OCI-LY1 (cell line): ENCODE results near the gene ST8SIA6.

Source experiments
- H2AFZ ChIP-seq: fragments of 200-600 bp; sonication (generic), shearing (Covaris generic); 2 replicates; pipeline ENCODE4 v1.6.0; 2014; ENCODE audit warnings: antibody characterized with exemption, mild to moderate bottlenecking, low read length
- H3F3A ChIP-seq: fragments of 200-600 bp; sonication (generic), shearing (Covaris generic); 2 replicates; pipeline ENCODE4 v1.6.0; 2014; ENCODE audit warnings: mild to moderate bottlenecking, antibody characterized with exemption, low read length, moderate library complexity; ENCODE audit not compliant: insufficient read depth
- H3K27ac ChIP-seq: fragments of 200-600 bp; sonication (generic); 2 replicates; pipeline ENCODE4 v1.5.1; 2014; ENCODE audit warnings: low read length, mixed run types, mild to moderate bottlenecking, low read depth; ENCODE audit not compliant: poor library complexity, severe bottlenecking
- H3K27me3 ChIP-seq: fragments of 200-600 bp; sonication (generic); 2 replicates; pipeline ENCODE4 v1.6.0; 2014; ENCODE audit warnings: antibody characterized with exemption, mild to moderate bottlenecking, low read length, moderate library complexity; ENCODE audit not compliant: insufficient read depth
- H3K36me3 ChIP-seq: fragments of 200-600 bp; sonication (generic); 2 replicates; pipeline ENCODE4 v1.6.1; 2014; ENCODE audit warnings: mild to moderate bottlenecking, antibody characterized with exemption, low read length, moderate library complexity, mixed read lengths; ENCODE audit not compliant: insufficient read depth
- H3K4me1 ChIP-seq: fragments of 200-600 bp; sonication (generic); 2 replicates; pipeline ENCODE4 v1.5.1; 2014; ENCODE audit warnings: mild to moderate bottlenecking, low read length, moderate library complexity; ENCODE audit not compliant: insufficient read depth, severe bottlenecking
- H3K4me2 ChIP-seq: fragments of 200-600 bp; sonication (generic), shearing (Covaris generic); 2 replicates; pipeline ENCODE4 v1.6.1; 2014; ENCODE audit warnings: low read length
- H3K4me3 ChIP-seq: fragments of 200-600 bp; sonication (generic); 2 replicates; pipeline ENCODE4 v1.5.1; 2014; ENCODE audit warnings: low read length, low read depth, mild to moderate bottlenecking, mixed read lengths; ENCODE audit not compliant: poor library complexity, severe bottlenecking
- H3K79me2 ChIP-seq: fragments of 200-600 bp; shearing (Covaris generic); 2 replicates; pipeline ENCODE4 v1.6.1; 2016; ENCODE audit warnings: mixed run types, low read length, mixed read lengths; ENCODE audit not compliant: insufficient read depth
- H3K9ac ChIP-seq: fragments of 200-600 bp; sonication (generic), shearing (Covaris generic); 2 replicates; pipeline ENCODE4 v1.6.1; 2014; ENCODE audit warnings: mild to moderate bottlenecking, low read length, mixed read lengths
- H3K9me2 ChIP-seq: fragments of 200-600 bp; sonication (generic), shearing (Covaris generic); 2 replicates; pipeline ENCODE4 v1.6.1; 2014; ENCODE audit warnings: low read depth, mild to moderate bottlenecking, low read length, mixed read lengths
- H3K9me3 ChIP-seq: fragments of 200-600 bp; shearing (Covaris generic); 2 replicates; pipeline ENCODE4 v1.6.1; 2014; ENCODE audit warnings: low read length, mixed read lengths
- H4K20me1 ChIP-seq: fragments of 200-600 bp; sonication (generic), shearing (Covaris generic); 2 replicates; pipeline ENCODE4 v1.6.0; 2016; ENCODE audit warnings: mild to moderate bottlenecking, low read length; ENCODE audit not compliant: insufficient read depth
- CTCF ChIP-seq: fragments of 200-600 bp; sonication (generic), shearing (Covaris generic); IDR thresholded peaks from 2 replicates; pipeline ENCODE4 v1.5.1; 2017; ENCODE audit warnings: mild to moderate bottlenecking, antibody characterized with exemption, low read length, moderate library complexity, mixed read lengths
- EZH2 ChIP-seq: fragments of 200-600 bp; sonication (generic), shearing (Covaris generic); IDR thresholded peaks from 2 replicates; pipeline ENCODE4 v1.8.0; 2017; ENCODE audit warnings: borderline replicate concordance, mixed run types, mild to moderate bottlenecking, antibody characterized with exemption, low read length, moderate library complexity, mixed read lengths

The ST8SIA6 gene

GRCh38 chr10:17456032-17456548, 1.7 kb upstream of the ST8SIA6 start:
- H3K9me2 ChIP-seq, result no peaks in the 10 kb centered on the region
- H3K4me2 ChIP-seq, result no peak overlapping the region
- H3K9ac ChIP-seq, result no peak overlapping the region
- H3K79me2 ChIP-seq, result no peaks in the 10 kb centered on the region
- TF ChIP-seq EZH2, result no peak
- no peak for TF ChIP-seq CTCF
- no peaks in the 10 kb centered on the region for H3F3A ChIP-seq
- H3K27me3 ChIP-seq, result no peaks in the 10 kb centered on the region
- H2AFZ ChIP-seq, result no peak overlapping the region
- no peak overlapping the region for H3K4me3 ChIP-seq
- no peaks in the 10 kb centered on the region for H4K20me1 ChIP-seq
- no peaks in the 10 kb centered on the region for H3K36me3 ChIP-seq
- no peak overlapping the region for H3K27ac ChIP-seq
- no peaks in the 10 kb centered on the region for H3K4me1 ChIP-seq
- no peaks in the 10 kb centered on the region for H3K9me3 ChIP-seq

- no peaks in the 10 kb centered on the region for H3K9me3 ChIP-seq
- H3K4me3 ChIP-seq, result no peak overlapping the region
- TF ChIP-seq CTCF (no peak), EZH2 (no peak)
- H3K9me2 ChIP-seq, result no peaks in the 10 kb centered on the region
- no peaks in the 10 kb centered on the region for H3K4me1 ChIP-seq
- H3K79me2 ChIP-seq, result no peaks in the 10 kb centered on the region
- no peak overlapping the region for H3K27ac ChIP-seq
- no peaks in the 10 kb centered on the region for H4K20me1 ChIP-seq
- no peaks in the 10 kb centered on the region for H3F3A ChIP-seq
- no peak overlapping the region for H3K9ac ChIP-seq
- H3K4me2 ChIP-seq, result no peak overlapping the region
- H2AFZ ChIP-seq, result no peak overlapping the region
- no peaks in the 10 kb centered on the region for H3K27me3 ChIP-seq
- H3K36me3 ChIP-seq, result no peaks in the 10 kb centered on the region
Measured at GRCh38 chr10:17455015-17455520, 673 bp upstream of the ST8SIA6 start.

GRCh38 chr10:17453373-17454091, 863 bp downstream of the ST8SIA6 start:
- Histone ChIP-seq H3K4me1 (no peaks in the 10 kb centered on the region), H3K9me2 (no peaks in the 10 kb centered on the region), H3K4me2 (no peak overlapping the region), H3K79me2 (no peaks in the 10 kb centered on the region), H3K27ac (no peak overlapping the region), H2AFZ (no peak overlapping the region), H3K27me3 (no peaks in the 10 kb centered on the region), H3F3A (no peaks in the 10 kb centered on the region), H3K9me3 (no peaks in the 10 kb centered on the region), H3K4me3 (no peak overlapping the region), H3K9ac (no peak overlapping the region), H4K20me1 (no peaks in the 10 kb centered on the region), H3K36me3 (no peaks in the 10 kb centered on the region)
- no peak for TF ChIP-seq EZH2
- TF ChIP-seq CTCF, result no peak
